Stimulated activated CD4-positive, alpha-beta T cell treated with anti-CD3 and anti-CD28 coated beads, Interleukin-1b, Interleukin-23, amount 100 ng/mL, for 24 hours (primary cell): ENCODE data around the gene LRMDA.

Source experiments
- DNase-seq, 4 experiments: peaks; one replicate each; pipeline ENCODE4 v3.0.0-alpha.2; 2020; ENCODE audit warnings: low read depth in 4 of 4, low spot score in 1 of 4

LRMDA gene

DNA sequence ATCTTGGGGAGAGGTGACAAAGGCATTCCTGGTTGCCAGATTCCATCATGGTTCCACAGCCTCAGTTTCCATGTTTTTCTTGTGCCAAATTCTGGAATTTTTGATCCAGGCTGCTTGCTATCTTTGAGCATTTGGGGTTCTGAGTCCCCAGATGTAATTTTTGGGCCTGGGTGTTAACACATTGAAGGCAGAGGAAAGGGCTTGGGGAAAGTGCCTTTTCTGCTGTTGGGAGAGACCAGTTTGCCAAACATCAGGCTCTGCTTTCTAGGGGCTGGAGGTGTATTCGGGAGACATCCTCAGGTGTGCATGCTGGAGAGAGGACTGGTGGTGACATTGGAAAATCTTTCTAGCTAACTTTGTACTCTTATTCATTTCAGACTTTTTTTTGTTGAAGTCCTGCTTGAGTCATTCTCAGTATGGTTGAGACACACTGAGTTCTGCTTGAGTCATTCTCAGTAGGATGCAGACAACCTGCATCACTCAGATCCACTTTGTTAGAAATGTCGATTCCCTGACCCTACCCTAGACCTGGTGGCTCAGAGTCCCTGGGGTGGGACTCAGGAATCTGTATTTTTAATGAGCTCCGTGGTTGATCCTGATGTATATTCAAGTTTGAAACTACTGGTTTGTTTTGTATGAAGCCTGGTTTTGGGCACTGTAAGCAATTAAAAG is 101.0 kb downstream of the LRMDA start:
- no peak for DNase-seq

DNA sequence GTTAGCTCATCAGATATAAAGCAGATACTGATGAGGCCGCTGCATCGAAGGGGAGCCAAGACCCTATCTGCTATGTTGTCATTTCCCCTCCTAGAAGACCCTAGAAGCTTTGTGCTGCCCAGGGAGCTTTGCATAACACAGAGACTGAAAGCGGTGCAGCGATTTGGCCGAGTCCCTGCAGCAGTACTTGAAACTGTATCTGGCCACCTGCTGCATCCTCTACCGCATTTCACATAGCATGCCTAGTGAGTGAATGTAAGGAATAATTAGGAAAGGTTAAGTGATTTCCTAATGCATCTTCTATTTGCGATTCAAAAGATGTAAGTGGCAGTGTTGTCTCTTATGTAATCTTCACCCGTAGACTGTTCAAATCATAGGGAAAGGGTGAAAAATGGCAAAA is 106.7 kb downstream of the LRMDA start:
- no peak for DNase-seq

DNA sequence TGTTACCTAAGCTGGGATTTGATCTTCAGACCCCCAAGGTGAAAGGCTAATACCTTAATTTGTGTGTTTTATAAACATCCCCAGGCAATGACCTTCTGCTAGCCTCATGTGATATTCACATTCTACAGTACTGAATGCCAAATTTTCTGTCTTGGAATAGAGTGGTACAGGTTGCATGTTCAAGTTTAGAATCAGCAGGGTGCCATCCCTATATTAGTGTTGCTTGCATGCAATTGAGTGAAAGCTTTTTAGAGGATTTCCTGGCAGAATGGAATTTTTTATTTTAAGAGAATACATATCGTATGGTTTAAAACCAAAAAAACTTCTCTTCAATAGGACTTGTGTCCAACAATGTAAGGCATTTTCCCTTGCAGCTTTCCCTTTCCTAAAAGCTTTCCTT is 107.3 kb downstream of the LRMDA start:
- no peak for DNase-seq

DNA sequence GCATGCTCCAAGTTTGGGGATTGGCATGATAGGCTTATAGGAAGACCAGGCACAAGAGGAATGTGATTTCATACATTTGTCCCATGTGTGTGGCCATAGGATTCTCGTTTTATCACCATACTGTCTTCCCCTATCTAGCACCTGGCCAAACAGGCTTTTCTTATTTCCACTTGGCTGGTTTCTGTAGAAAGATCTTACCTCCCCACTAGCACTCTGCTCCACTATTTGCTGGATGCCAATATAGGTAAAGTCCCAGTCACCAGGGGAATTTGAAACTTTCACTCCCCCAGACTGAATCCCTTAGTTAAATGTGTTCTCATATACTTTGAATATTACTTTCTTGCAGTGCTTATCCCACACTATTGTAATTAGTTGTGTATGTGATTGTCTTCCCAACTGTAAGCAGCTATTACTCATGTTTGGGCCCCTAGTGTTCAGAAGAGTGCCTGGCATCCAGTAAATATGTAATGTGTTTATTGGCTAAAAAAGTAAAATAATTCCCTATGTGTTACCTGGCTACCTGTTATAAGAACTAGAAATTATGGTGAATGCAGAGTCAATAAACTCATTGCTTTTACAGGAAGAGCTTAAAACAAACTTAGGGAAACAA is 109.0 kb downstream of the LRMDA start:
- no peak for DNase-seq

DNA sequence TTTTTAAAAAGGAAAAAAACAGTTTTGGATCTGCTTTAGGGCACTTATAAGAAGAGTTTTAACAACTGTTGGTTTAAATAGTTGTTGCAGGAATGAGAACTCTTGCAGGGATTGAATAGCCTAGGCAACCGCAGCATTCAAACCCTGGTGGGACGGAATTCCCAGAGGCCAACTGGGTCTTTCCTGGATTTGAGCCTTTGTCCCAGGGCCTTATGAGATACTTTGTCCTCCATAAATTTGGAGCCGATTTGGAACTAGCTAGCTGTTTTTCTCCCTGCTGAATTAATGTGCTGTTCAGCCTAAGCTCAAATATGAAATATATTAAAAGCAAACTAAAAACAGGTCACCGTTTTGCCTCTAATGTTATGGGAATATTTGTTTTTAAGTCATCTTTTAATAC is 109.6 kb downstream of the LRMDA start:
- no peak for DNase-seq

DNA sequence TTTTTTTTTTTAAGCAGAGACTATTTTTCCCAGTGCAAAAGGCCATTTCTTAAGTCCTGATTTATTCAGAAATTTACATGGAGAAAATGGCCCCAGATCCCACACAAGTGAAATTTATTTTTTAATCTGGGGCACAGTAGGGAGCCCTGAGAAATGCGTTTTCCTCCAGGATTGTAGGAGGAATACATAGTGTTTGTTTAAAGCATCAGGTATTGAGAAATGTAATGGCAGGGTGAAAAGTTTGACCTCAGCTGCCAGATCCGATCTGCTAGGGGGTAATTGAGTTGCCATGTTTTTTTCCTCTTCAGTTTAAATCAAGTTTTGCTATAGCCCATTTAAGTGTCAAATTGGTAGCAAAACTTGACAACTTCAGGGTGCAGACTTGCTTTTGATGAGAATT is 110.0 kb downstream of the LRMDA start:
- no peak for DNase-seq

DNA sequence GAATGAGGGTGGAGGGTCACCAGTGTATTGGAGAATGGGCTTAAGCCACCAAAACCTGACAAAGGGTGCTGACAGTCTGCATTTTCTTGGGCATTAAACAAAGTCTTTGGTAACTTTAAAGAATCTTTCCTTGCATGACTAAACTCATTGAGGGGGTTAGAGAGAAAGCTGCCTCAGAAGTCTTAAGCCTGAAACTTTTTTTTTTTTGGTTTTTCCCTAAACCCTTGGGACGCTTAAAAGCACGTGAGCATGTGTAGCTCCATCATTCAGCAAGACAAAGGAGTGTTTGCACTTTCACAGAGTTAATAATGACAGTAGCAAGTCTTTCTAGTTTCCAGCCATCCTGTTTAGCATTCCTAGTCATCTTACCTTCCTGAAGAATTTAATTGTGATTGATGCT is 110.7 kb downstream of the LRMDA start:
- no peak for DNase-seq

DNA sequence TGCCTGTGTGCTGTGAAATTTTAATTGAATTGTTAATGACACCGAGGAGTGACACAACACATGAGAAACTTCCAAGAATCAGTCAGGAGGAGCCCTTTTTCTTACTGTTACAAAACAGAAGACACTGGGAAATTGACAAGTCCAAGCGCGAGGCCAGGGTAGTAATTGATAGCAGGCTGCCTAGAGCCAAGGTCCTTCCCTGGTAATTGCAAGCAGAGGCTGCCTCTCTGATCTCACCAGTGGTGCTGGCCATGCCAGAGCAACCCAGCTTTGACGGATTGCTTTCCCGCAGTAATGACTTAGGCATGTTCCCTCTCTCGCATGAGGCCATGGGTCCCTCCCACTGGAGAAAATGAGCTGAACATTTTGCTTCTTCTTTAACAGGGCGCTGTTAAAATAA is 111.5 kb downstream of the LRMDA start:
- DNase-seq = no peak

DNA sequence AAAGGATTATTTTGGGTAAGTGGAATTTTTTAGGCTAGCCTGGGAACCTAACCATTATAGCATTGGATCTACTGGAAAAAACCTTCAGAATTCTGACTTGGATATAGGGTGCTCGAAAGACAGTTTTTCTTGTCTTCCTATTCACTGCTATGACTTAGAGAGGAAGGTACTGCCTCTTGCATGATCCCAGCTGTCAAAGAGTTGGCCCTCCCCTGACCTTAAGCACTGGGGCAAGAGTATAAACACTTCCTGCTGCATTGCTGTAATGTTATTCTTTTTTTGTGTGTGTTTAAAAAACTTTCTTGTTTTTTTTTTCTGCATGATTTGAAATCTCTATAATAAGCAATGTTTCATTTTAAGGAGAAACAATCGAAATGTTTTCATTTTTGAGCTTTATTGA is 113.0 kb downstream of the LRMDA start:
- no peak for DNase-seq

DNA sequence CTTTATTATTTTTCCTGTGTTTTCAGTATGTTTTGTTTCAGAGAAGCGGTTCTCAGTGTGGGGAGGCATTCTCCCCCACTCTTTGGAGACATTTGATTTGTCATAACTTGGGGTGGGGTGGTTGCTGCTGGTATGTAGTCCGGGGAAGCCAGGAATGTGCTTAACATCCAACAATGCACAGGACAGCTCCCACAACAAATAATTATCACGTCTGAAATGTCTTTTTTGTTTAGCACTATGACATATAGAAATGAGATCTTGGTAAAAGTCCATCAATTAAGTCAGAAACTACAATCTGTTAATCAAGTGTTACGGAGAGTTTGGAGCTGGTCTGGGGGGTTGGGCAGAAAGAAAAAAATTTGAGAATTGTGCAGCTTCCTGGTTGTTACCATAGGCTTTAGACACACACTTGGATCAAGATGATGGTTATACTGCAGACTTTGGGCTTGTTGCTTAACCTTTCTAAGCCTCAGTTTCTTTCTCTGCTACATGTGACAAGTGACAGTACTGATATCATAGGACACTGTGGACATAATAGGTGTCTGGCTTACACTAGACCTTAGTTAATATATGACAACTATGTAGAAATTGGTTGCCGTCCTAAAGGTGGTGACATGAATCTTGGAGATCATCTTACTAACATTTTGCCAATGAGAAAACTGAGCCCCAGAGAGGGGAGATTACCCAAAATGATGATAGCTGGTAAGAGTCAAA is 113.7 kb downstream of the LRMDA start:
- DNase-seq = no peak

DNA sequence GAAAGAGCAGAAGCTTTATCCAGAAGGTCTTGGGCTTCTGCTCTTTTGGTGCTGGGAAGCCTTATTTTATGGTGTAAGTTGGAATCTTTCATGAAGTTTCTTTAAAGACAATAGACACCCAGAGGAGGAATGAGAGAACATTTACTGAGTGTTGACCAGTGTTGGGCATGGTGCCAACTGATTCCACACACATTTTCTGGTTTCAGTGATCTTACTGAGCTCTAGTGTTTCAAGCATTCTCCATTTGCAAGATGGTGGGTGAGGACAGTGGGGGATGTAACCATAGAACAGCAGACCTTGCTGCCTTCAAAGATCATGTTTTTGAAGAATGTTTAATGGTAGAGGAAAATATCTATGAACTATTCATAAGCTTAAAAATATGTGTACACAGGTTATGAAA is 114.6 kb downstream of the LRMDA start:
- no peak for DNase-seq

DNA sequence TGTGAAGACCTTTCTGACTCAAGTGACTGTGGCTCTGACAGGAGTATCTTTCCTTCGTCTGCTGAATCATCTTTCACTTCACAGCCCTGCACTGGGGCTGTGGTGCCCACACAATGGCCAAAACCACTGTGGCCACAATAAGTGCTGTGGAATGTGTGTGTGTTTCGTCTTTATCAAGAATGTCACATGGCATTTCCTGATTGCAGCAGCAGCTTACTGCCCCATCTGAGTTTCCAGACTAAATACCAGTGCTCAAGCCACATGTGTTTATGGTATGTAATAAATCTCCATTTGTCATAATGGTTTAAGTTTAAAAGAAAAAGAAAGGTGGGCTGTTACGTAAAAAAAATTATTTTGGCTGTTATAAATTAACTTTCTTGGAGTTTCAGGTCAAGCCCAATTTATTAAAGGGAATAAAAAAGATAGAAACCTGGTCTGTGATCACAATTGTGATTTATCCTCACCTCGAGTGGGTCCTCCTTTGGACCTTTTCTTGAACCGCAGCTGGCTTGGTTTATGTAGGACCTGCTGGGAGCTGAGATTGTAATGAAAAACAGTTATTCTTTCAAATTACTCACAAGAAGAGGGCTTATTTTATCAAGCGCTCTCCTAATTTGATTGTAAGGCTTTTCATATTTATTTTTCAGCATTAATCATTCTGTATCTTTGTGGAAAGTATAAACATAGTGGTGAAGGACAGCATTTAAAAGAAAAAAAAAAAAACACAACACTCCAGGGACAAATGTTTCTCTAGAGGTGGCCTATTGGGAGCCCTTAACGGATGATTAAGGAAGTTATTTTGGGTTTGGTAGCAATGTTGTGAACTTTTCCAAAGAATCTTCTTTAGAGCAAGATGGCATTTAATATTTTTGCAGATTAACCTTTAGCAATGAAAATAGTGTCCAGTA is 116.2 kb downstream of the LRMDA start:
- DNase-seq = no peak

DNA sequence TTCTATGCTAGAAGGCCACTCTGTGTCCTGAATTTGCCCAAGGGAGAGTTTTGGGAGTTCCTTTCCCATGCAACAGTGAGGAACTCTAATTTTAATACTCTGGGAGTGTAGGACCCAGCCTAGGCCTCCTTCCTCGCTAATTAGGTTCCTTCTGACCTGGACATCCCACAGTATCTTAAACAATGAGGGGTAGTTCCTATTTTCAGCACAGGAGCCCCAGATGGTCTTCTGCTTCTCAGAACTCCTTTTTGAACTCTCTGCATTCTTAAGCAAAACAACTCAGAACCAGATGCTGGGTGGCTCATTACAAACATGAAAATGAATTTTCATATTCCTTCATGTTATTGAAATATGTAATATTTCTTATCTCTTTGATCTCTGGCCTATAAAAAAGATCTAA is 116.9 kb downstream of the LRMDA start:
- no peak for DNase-seq

DNA sequence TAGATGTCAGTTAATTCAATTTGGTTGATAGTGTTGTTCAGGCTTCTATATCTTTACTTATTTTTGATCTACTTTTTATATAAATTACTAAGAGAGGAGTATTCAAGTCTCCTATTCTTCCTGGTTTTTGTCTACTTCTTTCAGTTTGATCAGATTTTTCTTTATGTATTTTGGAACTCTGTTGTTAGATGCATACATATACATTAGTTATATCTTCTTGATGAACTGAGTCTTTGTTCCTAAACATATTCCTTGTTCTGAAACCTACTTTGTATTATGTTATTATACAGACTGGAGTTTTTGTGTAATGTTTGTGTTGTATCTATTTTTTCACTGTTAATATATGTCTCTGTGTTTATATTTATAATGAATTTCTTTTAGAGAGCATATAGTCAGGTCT is 118.8 kb downstream of the LRMDA start:
- no peak for DNase-seq

DNA sequence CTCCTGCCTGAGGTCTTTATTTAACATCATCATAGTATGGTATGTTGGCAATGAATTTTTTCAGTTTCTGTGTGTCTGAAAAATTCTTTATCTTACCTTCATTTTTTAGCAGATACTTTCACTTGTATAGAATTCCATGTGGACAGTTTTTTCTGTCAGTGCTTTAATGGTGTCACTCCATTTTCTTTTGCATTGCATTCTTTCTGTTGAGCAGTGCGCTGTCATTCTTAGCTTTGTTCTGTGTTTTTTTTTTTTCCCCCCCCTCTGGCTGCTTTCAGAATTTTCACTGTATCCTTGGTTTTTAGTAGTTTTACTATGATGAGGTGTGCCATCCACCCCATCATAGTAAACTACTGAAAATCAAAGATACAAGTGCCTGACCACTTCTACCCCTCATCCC is 120.7 kb downstream of the LRMDA start:
- DNase-seq = no peak

DNA sequence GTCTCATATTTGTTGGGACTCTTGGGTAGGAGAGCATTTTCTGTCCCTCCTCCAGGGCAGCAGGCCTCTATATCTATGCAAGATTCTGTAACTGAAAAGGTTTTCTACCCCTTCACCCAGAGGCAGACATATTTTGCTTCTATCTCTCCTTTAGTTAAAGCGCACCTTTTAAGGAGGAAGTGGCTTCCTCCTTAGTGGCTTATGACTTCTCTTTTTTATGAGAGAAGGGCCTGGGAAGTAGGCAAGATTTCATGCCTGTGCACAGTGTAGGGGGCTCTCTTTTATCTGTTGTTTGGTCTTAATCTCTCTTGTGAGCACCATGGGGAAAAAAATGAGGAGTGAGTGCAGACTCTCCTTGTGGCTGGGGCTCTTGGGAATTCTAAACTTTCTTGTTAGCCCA is 122.1 kb downstream of the LRMDA start:
- no peak for DNase-seq

DNA sequence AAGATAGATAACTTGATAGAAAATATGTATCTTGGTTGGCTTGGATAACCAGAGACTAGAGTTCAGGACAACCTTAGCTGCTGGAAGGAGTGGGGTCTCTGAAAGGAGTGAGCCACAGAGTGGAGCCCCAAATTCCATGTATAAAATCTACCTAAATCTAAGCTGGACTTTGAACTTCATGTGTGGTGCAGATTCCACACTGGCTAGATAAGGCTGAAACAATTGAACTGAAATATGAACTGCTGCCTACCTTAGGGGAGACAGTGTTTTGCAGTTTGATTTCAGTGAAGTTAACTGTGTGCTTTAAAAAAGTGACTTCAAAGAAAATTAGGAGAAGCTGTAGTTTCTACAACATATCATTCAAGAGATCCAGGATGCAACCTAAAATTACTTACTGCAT is 123.9 kb downstream of the LRMDA start:
- DNase-seq = no peak

DNA sequence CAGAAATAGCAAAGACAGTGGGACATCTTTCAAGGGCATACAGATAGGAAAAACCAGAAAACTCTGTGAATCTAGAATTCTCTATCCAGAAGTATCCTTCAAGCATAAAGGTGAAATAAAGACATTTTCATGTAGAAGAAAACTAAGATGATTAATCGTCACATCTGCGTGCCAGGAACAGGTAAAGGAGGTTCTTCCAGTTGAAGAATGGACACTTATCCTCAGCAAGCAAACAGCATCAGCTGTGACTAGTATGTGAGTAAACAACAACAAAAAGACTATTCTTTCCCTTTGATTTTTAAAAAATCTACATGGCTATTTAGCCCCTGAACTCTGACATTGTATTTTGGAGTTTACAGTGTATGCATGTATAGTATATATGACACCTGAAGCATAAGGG is 124.9 kb downstream of the LRMDA start:
- DNase-seq = no peak

DNA sequence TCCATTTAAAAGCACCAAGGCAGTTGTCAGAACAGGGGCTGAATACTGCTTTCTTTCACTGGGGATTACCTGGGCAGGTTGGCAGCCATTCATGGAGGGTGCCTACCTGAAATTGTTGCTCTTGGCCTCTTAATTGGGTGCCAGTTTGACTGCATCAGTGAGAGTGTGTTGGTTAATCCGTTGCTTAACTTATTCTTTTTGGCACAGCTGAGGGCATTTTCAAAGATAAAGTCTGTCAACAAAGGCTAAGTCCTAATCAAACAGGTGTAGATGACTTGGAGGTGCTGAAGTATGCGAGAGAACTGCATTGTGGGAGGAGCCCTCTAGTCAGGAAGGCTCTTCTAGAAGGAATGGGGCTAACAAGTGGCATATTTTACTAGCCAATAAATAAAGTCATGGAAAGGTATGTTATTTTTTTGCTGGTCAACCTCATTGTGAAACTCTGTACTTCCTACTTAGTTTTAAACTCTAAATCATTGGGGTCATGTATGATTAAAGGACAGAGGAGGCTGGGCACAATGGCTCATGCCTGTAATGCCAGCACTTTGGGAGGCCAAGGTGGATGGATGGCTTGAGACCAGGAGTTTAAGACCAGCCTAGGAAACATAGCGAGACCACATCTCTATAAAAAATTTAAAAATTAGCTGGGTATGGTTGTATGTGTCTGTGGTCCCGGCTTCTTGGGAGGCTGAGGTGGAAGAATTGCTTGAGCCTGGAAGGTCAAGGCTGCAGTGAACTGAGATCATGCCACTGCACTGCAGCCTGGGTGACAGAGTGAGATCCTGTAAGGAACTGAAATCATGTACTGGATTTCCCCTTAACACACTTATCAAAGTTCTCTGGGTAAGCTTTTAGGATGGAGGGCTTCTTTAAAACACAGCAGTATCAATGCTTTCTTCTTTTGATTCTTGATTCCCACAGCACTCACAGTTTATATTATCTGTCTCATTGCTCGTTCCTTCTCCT is 134.1 kb downstream of the LRMDA start:
- no peak for DNase-seq

DNA sequence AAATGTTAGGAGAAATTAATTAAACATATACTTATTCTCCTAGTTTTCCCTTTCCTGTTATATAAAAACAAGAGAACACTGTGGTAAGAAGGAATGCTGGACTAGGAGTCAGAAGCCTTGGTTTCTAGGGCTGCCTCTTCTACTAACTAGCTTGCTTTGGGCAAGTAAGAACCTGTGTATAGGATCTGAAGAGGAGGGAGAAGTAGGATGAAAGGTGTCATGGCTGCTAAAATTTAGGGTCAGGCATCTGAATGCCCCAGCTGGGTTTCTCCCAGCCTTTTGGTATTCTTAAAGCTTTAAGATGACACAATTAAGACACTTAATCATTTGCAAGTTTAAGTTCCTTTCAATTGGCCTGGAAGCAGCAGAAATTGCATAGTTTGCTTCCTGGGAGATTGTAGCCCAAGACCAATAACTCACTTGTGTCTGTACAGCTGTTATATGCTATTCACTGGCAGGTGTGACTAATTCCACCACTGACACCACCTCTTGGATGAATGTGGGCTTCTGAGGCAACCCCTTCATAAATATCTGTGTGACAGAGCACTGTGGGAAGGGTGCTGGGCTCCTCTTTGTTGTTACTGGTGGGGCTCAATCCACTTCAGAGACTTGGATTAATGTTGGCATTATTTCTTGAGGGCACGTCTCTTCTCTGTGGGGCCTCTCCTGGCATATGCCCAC is 137.2 kb downstream of the LRMDA start:
- DNase-seq = no peak
